GM23338 (cell line): Measurements from ENCODE around the gene OGG1. TPM values are rescaled to one million over a fixed set of nuclear protein-coding genes. Genes with fewer than 3 reads are reported as not detected.

Experiments
- ATAC-seq: fragments of 200-7000 bp; cut with Tn5 transposase; 3 replicates; pipeline ENCODE4 v1.9.1; 2020
- DNase-seq: peaks from one replicate; pipeline ENCODE4 v3.0.0-alpha.2; 2015; ENCODE audit warnings: low spot score
- H2AFZ ChIP-seq: fragments of 200-600 bp; sonication (generic); 2 replicates; pipeline ENCODE4 v1.8.0; 2016; ENCODE audit warnings: antibody characterized with exemption, mild to moderate bottlenecking, moderate library complexity
- H3F3A ChIP-seq: fragments of 200-600 bp; sonication (generic); replicated peaks from 2 replicates; pipeline ENCODE4 v1.8.0; 2017; ENCODE audit warnings: antibody characterized with exemption, mixed run types, low read depth
- H3K27ac ChIP-seq: fragments of 200-600 bp; sonication (generic); 2 replicates; pipeline ENCODE4 v1.6.1; 2016; ENCODE audit warnings: low read depth
- H3K27me3 ChIP-seq: fragments of 200-600 bp; sonication (generic); 2 replicates; pipeline ENCODE4 v1.8.0; 2016; ENCODE audit warnings: mild to moderate bottlenecking, mixed run types, moderate library complexity; ENCODE audit not compliant: insufficient read depth
- H3K36me3 ChIP-seq: fragments of 200-600 bp; sonication (generic); 2 replicates; pipeline ENCODE4 v1.8.0; 2016; ENCODE audit warnings: mild to moderate bottlenecking; ENCODE audit not compliant: insufficient read depth
- H3K4me1 ChIP-seq: fragments of 200-600 bp; sonication (generic); 2 replicates; pipeline ENCODE4 v1.8.0; 2016; ENCODE audit warnings: mild to moderate bottlenecking, moderate library complexity; ENCODE audit not compliant: insufficient read depth
- H3K4me2 ChIP-seq: fragments of 200-600 bp; sonication (generic); 2 replicates; pipeline ENCODE4 v1.7.1; 2017; ENCODE audit warnings: mixed run types
- H3K4me3 ChIP-seq: fragments of 200-600 bp; sonication (generic); 2 replicates; pipeline ENCODE4 v1.6.1; 2016; ENCODE audit warnings: mixed run types
- H3K79me2 ChIP-seq: fragments of 200-600 bp; sonication (generic); replicated peaks from 2 replicates; pipeline ENCODE4 v1.8.0; 2017; ENCODE audit warnings: mild to moderate bottlenecking; ENCODE audit not compliant: insufficient read depth
- H3K9me2 ChIP-seq: fragments of 200-600 bp; sonication (generic); 2 replicates; pipeline ENCODE4 v1.8.0; 2017; ENCODE audit not compliant: insufficient read depth
- H4K20me1 ChIP-seq: fragments of 200-600 bp; sonication (generic); replicated peaks from 2 replicates; pipeline ENCODE4 v1.8.0; 2017; ENCODE audit warnings: mild to moderate bottlenecking; ENCODE audit not compliant: insufficient read depth
- H3K27ac Mint-ChIP-seq: 2 replicates; pipeline ENCODE4 v1.8.0; 2020; ENCODE audit warnings: inconsistent platforms, mild to moderate bottlenecking, moderate library complexity, mixed read lengths
- H3K27me3 Mint-ChIP-seq: 3 replicates; pipeline ENCODE4 v1.8.0; 2022; ENCODE audit warnings: low read depth, mild to moderate bottlenecking, moderate library complexity, mixed read lengths, inconsistent platforms; ENCODE audit not compliant: insufficient read depth, poor library complexity
- H3K36me3 Mint-ChIP-seq: 3 replicates; pipeline ENCODE4 v1.8.0; 2021; ENCODE audit warnings: low read depth, mild to moderate bottlenecking, inconsistent platforms, moderate library complexity, mixed read lengths
- H3K4me1 Mint-ChIP-seq: 3 replicates; pipeline ENCODE4 v1.8.0; 2020; ENCODE audit warnings: mild to moderate bottlenecking, inconsistent platforms, mixed read lengths
- H3K4me3 Mint-ChIP-seq: 3 replicates; pipeline ENCODE4 v1.8.0; 2021; ENCODE audit warnings: moderate library complexity, mild to moderate bottlenecking, inconsistent platforms, mixed read lengths
- H3K9me3 Mint-ChIP-seq: 3 replicates; pipeline ENCODE4 v1.8.0; 2020; ENCODE audit warnings: moderate library complexity, mild to moderate bottlenecking, inconsistent platforms, mixed read lengths
- CREB1 ChIP-seq: fragments of 250-450 bp; sonication (Bioruptor Pico); IDR thresholded peaks from 2 replicates; pipeline ENCODE4 v1.5.0; 2020; ENCODE audit warnings: low read depth, mild to moderate bottlenecking, moderate library complexity
- CTCF ChIP-seq, 2 experiments: fragments of 200-600 bp in 1 of 2; sonication (generic) in 1 of 2; conservative IDR thresholded peaks; 2 replicates each; pipeline versions ENCODE4 v1.5.1 to v1.6.1; 2016 to 2017; ENCODE audit warnings: antibody characterized with exemption in 2 of 2, low read depth in 2 of 2, mild to moderate bottlenecking in 2 of 2, moderate library complexity in 1 of 2
- EZH2 ChIP-seq: fragments of 200-600 bp; sonication (generic); IDR thresholded peaks from one replicate; pipeline ENCODE4 v1.8.0; 2017; ENCODE audit warnings: antibody characterized with exemption, mild to moderate bottlenecking, low read depth; ENCODE audit not compliant: unreplicated experiment
- EZH2phosphoT487 ChIP-seq: fragments of 200-600 bp; sonication (generic); IDR thresholded peaks from one replicate; pipeline ENCODE4 v1.8.1; 2018; ENCODE audit warnings: antibody characterized with exemption; ENCODE audit not compliant: unreplicated experiment
- JUNB ChIP-seq: IDR thresholded peaks from one replicate; pipeline ENCODE4 v1.6.1; 2016; ENCODE audit warnings: antibody characterized with exemption; ENCODE audit not compliant: unreplicated experiment
- NANOG ChIP-seq: IDR thresholded peaks from 2 replicates; pipeline ENCODE4 v1.6.1; 2016; ENCODE audit warnings: antibody characterized with exemption, borderline replicate concordance
- POLR2AphosphoS5 ChIP-seq: IDR thresholded peaks from 2 replicates; pipeline ENCODE4 v1.6.1; 2016; ENCODE audit warnings: antibody characterized with exemption, low read depth
- STAT1 ChIP-seq: IDR thresholded peaks from one replicate; pipeline ENCODE4 v1.6.1; 2016; ENCODE audit warnings: antibody characterized with exemption; ENCODE audit not compliant: unreplicated experiment
- ZNF114 ChIP-seq: fragments of 250-450 bp; sonication (Bioruptor Pico); IDR thresholded peaks from 2 replicates; pipeline ENCODE4 v1.5.0; 2020; ENCODE audit warnings: mild to moderate bottlenecking, moderate library complexity
- polyA plus RNA-seq: library from polyadenylated mRNA; unstranded; fragments of >200 nt; fragmentation: Nextera tagmentation; extraction: Ambion mirVana; gene quantifications from 2 replicates; pipeline ENCODE4 v1.2.1, GENCODE V29; 2016
- total RNA-seq: library from RNA; depleted of rRNA; stranded (reverse); fragments of >200 nt; shearing (Covaris generic); gene quantifications from 2 replicates; pipeline ENCODE4 v1.2.3, GENCODE V29; 2014
- TF ChIP-seq, protein P1 (sequence below): IDR thresholded peaks from 2 replicates; pipeline ENCODE4 v1.6.1; 2016; ENCODE audit warnings: antibody characterized with exemption
- TF ChIP-seq, protein P2 (sequence below): IDR thresholded peaks from one replicate; pipeline ENCODE4 v1.6.1; 2018; ENCODE audit warnings: antibody characterized with exemption; ENCODE audit not compliant: unreplicated experiment

OGG1 gene
- total and polyA plus RNA-seq, 2 experiments from 2014 or later, result 20.6 to 27.6 TPM

DNA sequence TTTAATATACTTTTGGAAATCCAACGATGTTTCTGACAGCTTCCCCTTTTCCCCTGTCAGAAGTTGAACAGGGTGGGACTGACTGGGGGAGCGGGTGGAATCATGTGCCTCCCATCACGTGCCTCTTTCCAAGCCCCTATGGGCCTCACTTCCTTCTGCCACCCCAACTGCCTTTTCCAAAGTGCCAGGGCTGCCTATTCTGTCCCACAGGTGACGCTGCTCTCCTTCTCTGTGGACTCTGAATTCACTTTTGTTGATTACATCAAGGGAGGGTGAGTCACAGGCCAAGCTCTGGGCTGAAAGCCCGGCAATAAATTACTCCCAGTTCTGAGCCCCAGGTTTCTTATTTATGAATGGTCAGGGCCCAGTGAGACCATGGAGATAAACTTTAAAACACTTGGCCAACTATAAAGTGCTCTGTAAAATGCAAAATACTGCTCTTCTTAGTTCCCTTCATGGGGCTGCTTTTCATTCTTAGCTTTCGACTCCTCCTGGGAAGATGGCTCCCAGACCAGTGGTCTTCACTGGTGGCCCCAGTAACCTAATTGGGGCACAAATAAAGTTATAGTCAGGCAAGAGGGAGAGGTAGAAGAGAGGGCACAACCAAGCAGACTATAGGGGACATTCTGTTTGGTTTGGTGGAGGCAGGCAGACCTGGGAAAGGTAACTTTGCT, 33.9 kb upstream of the OGG1 start:
- peaks cover 3% of the 10 kb centered on the region for H3K27me3 Mint-ChIP-seq
- peak; percentile 32 for DNase-seq
- Histone ChIP-seq H3K4me2 (no peak overlapping the region), H3K4me1 (no peaks in the 10 kb centered on the region), H3F3A (no peaks in the 10 kb centered on the region), H3K36me3 (no peaks in the 10 kb centered on the region), H2AFZ (no peak overlapping the region), H3K27me3 (no peaks in the 10 kb centered on the region), H3K9me2 (no peaks in the 10 kb centered on the region), H3K4me3 (no peak overlapping the region), H4K20me1 (no peaks in the 10 kb centered on the region), H3K79me2 (no peaks in the 10 kb centered on the region), H3K27ac (no peak overlapping the region)
- no peaks in the 10 kb centered on the region for H3K9me3 Mint-ChIP-seq
- TF ChIP-seq CTCF (conservative IDR thresholded peaks at IDR 0.05; ENCODE audit: low read depth in 2 of 2), result peak; percentile 23 to 46; a peak in 3 of 4 replicates
- no peak for TF ChIP-seq STAT1
- H3K27ac Mint-ChIP-seq, result no peak overlapping the region
- H3K36me3 Mint-ChIP-seq, result no peaks in the 10 kb centered on the region
- H3K4me3 Mint-ChIP-seq, result no peak overlapping the region
- peaks cover 5% of the 10 kb centered on the region; the same call in 2 of the 3 replicates for H3K4me1 Mint-ChIP-seq
- ATAC-seq, result peak; percentile 41

GRCh38 chr3:9716801-9717555, 32.8 kb upstream of the OGG1 start:
- H3K27me3 ChIP-seq, result no peaks in the 10 kb centered on the region
- no peak overlapping the region for H3K27ac Mint-ChIP-seq
- no peaks in the 10 kb centered on the region for H3F3A ChIP-seq
- H3K27me3 Mint-ChIP-seq, result peaks cover 3% of the 10 kb centered on the region
- no peaks in the 10 kb centered on the region for H3K9me2 ChIP-seq
- TF ChIP-seq, protein P1, sequence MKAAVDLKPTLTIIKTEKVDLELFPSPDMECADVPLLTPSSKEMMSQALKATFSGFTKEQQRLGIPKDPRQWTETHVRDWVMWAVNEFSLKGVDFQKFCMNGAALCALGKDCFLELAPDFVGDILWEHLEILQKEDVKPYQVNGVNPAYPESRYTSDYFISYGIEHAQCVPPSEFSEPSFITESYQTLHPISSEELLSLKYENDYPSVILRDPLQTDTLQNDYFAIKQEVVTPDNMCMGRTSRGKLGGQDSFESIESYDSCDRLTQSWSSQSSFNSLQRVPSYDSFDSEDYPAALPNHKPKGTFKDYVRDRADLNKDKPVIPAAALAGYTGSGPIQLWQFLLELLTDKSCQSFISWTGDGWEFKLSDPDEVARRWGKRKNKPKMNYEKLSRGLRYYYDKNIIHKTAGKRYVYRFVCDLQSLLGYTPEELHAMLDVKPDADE, result no peak
- TF ChIP-seq CTCF (conservative IDR thresholded peaks at IDR 0.05; ENCODE audit: low read depth in 2 of 2), result no peak
- TF ChIP-seq EZH2phosphoT487, result no peak
- no peak for TF ChIP-seq STAT1
- no peak for TF ChIP-seq POLR2AphosphoS5
- no peak for TF ChIP-seq CREB1
- no peak for TF ChIP-seq ZNF114 (CRISPR knock-in tag)
- TF ChIP-seq EZH2, result no peak
- no peak for TF ChIP-seq JUNB
- TF ChIP-seq, protein P2, sequence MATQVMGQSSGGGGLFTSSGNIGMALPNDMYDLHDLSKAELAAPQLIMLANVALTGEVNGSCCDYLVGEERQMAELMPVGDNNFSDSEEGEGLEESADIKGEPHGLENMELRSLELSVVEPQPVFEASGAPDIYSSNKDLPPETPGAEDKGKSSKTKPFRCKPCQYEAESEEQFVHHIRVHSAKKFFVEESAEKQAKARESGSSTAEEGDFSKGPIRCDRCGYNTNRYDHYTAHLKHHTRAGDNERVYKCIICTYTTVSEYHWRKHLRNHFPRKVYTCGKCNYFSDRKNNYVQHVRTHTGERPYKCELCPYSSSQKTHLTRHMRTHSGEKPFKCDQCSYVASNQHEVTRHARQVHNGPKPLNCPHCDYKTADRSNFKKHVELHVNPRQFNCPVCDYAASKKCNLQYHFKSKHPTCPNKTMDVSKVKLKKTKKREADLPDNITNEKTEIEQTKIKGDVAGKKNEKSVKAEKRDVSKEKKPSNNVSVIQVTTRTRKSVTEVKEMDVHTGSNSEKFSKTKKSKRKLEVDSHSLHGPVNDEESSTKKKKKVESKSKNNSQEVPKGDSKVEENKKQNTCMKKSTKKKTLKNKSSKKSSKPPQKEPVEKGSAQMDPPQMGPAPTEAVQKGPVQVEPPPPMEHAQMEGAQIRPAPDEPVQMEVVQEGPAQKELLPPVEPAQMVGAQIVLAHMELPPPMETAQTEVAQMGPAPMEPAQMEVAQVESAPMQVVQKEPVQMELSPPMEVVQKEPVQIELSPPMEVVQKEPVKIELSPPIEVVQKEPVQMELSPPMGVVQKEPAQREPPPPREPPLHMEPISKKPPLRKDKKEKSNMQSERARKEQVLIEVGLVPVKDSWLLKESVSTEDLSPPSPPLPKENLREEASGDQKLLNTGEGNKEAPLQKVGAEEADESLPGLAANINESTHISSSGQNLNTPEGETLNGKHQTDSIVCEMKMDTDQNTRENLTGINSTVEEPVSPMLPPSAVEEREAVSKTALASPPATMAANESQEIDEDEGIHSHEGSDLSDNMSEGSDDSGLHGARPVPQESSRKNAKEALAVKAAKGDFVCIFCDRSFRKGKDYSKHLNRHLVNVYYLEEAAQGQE, result no peak
- TF ChIP-seq NANOG, result no peak
- H3K4me2 ChIP-seq, result no peak overlapping the region
- no peak overlapping the region for H3K27ac ChIP-seq
- H3K9me3 Mint-ChIP-seq, result no peaks in the 10 kb centered on the region
- H3K36me3 Mint-ChIP-seq, result no peaks in the 10 kb centered on the region
- H3K79me2 ChIP-seq, result no peaks in the 10 kb centered on the region
- ATAC-seq (no peak), DNase-seq (no peak)
- H4K20me1 ChIP-seq, result no peaks in the 10 kb centered on the region
- H3K4me1 Mint-ChIP-seq, result peaks cover 5% of the 10 kb centered on the region; the same call in 2 of the 3 replicates
- no peaks in the 10 kb centered on the region for H3K4me1 ChIP-seq
- H3K4me3 Mint-ChIP-seq, result no peak overlapping the region
- H3K4me3 ChIP-seq, result no peak overlapping the region
- H2AFZ ChIP-seq, result no peak overlapping the region
- no peaks in the 10 kb centered on the region for H3K36me3 ChIP-seq
